SU-DHL-6 (cell line): ENCODE data around the gene IFNG.

Experiments used
- CTCF ChIP-seq: fragments of 200-600 bp; sonication (generic); IDR thresholded peaks from one replicate; pipeline ENCODE4 v1.5.1; 2017; ENCODE audit warnings: antibody characterized with exemption, mild to moderate bottlenecking, low read length, moderate library complexity; ENCODE audit not compliant: insufficient read depth, poor library complexity, severe bottlenecking
- EZH2phosphoT487 ChIP-seq: fragments of 200-600 bp; sonication (generic), shearing (Covaris generic); conservative IDR thresholded peaks from 2 replicates; pipeline ENCODE4 v1.6.1; 2018; ENCODE audit warnings: mild to moderate bottlenecking, antibody characterized with exemption, low read length, moderate library complexity, mixed read lengths

- no peak for TF ChIP-seq CTCF
- no peak for TF ChIP-seq EZH2phosphoT487
Observed at GRCh38 chr12:68115281-68115680, 44.3 kb downstream of the IFNG start.
